BLaER1 (cell line): ENCODE measurements around the gene ARHGAP27.

Experiments
- H3K27ac ChIP-seq: shearing (Covaris generic); formaldehyde crosslinking; 2 replicates; pipeline ENCODE4 v1.8.1; 2022
- H3K27me3 ChIP-seq: shearing (Covaris generic); formaldehyde crosslinking; 2 replicates; pipeline ENCODE4 v1.8.1; 2022
- H3K36me3 ChIP-seq: shearing (Covaris generic); formaldehyde crosslinking; 2 replicates; pipeline ENCODE4 v1.8.1; 2022
- H3K4me1 ChIP-seq: shearing (Covaris generic); formaldehyde crosslinking; 2 replicates; pipeline ENCODE4 v1.8.1; 2022
- H3K4me2 ChIP-seq: shearing (Covaris generic); formaldehyde crosslinking; 2 replicates; pipeline ENCODE4 v1.8.1; 2022
- H3K4me3 ChIP-seq: shearing (Covaris generic); formaldehyde crosslinking; 2 replicates; pipeline ENCODE4 v1.8.1; 2022
- H3K9ac ChIP-seq: shearing (Covaris generic); formaldehyde crosslinking; 2 replicates; pipeline ENCODE4 v1.8.1; 2022
- H3K9me3 ChIP-seq: shearing (Covaris generic); formaldehyde crosslinking; 2 replicates; pipeline ENCODE4 v1.8.1; 2022
- H4K20me1 ChIP-seq: shearing (Covaris generic); formaldehyde crosslinking; 2 replicates; pipeline ENCODE4 v1.8.1; 2022
- Cebpa-rat ChIP-seq: shearing (Covaris generic); IDR thresholded peaks from 2 replicates; pipeline ENCODE4 v1.8.1; 2022

Gene ARHGAP27

GRCh38 chr17:45370949-45371413 lies 61.7 kb downstream of the ARHGAP27 start:
- peak overlapping the region; percentile 31 for H3K4me2 ChIP-seq
- no peak overlapping the region for H3K27ac ChIP-seq
- peaks cover 39% of the 10 kb centered on the region for H3K27me3 ChIP-seq
- no peaks in the 10 kb centered on the region for H3K36me3 ChIP-seq
- no peaks in the 10 kb centered on the region for H3K9me3 ChIP-seq
- H3K4me1 ChIP-seq, result peaks cover 43% of the 10 kb centered on the region
- no peak overlapping the region for H3K9ac ChIP-seq
- no peak for TF ChIP-seq Cebpa-rat
- H3K4me3 ChIP-seq, result no peak overlapping the region
- H4K20me1 ChIP-seq, result no peaks in the 10 kb centered on the region

DNA sequence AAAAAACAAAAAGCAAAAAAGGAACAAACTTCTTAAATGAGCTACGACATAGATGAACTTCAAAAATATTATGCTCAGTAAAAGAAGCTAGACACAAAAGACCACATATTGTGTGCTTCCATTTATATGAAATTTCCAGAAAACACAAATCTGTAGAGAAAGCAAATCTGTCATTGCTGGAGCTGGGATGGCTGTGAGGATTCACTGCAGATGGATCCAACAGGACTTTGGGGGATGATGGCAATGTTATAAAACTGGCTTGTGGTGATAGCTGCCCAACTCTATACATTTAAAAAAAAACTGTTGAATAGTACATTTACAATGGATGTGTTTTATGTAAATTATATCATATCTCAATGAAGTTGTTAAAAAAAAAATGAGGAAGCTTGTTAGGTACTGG lies 63.2 kb downstream of the ARHGAP27 start:
- no peak overlapping the region for H3K9ac ChIP-seq

DNA sequence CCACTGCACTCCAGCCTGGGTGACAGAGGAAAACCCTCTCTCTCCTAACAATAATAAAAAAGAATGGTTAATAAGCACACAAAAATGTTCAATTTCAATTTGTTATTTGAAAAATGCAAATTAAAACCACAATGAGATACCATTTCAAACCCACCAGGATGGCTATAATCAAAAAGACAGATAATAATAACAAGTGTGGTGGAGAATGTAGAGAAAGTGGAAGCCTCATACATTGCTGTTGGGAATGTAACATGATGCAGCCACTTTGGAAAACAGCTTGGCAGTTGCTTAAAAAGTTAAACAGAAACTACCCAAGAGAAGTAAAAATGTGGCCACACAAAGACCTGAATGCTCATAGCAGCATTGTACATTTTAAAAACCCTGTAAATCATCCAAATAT lies 64.0 kb downstream of the ARHGAP27 start:
- TF ChIP-seq Cebpa-rat, result no peak
- Histone ChIP-seq H3K4me1 (peaks cover 55% of the 10 kb centered on the region), H3K4me2 (no peak overlapping the region), H3K9me3 (no peaks in the 10 kb centered on the region; the same call in 1 of the 2 replicates), H3K36me3 (no peaks in the 10 kb centered on the region), H3K27ac (no peak overlapping the region), H4K20me1 (no peaks in the 10 kb centered on the region), H3K4me3 (no peak overlapping the region), H3K27me3 (peaks cover 34% of the 10 kb centered on the region), H3K9ac (no peak overlapping the region)

More for the DNA sequence above, 63.2 kb downstream of the ARHGAP27 start:
- Histone ChIP-seq H3K9me3 (no peaks in the 10 kb centered on the region), H3K27me3 (peaks cover 39% of the 10 kb centered on the region), H3K4me2 (no peak overlapping the region), H4K20me1 (no peaks in the 10 kb centered on the region), H3K36me3 (no peaks in the 10 kb centered on the region), H3K4me3 (no peak overlapping the region), H3K4me1 (peaks cover 54% of the 10 kb centered on the region), H3K27ac (no peak overlapping the region)
- no peak for TF ChIP-seq Cebpa-rat

DNA sequence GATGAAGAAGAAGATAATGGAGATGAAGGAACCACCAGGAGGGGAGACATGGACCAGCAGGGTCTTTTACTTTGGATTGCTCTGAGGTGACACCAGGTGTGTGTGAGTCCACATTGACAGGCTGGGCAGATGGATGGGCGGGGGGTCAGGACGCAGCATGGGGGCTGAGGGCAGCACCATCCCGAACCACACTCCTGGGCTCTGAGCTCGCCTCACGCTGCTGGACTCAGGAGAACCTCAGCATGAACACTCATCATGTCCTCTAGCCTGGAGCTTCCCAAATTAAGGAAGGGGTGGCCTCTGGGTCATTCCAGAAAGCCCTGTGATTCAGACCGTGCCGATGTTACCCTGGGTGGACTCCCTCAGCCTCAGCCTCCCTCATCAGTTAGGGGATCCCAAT lies 65.5 kb downstream of the ARHGAP27 start:
- peaks cover 46% of the 10 kb centered on the region for H3K4me1 ChIP-seq
- no peaks in the 10 kb centered on the region for H3K36me3 ChIP-seq
- H4K20me1 ChIP-seq, result no peaks in the 10 kb centered on the region
- no peak overlapping the region for H3K9ac ChIP-seq
- peaks cover 14% of the 10 kb centered on the region for H3K9me3 ChIP-seq
- H3K4me2 ChIP-seq, result no peak overlapping the region
- H3K27me3 ChIP-seq, result peaks cover 22% of the 10 kb centered on the region
- H3K4me3 ChIP-seq, result no peak overlapping the region
- no peak for TF ChIP-seq Cebpa-rat
- H3K27ac ChIP-seq, result no peak overlapping the region

- H3K4me2 ChIP-seq, result peak overlapping the region; percentile 25
- peaks cover 18% of the 10 kb centered on the region for H3K9me3 ChIP-seq
- no peak for TF ChIP-seq Cebpa-rat
- no peak overlapping the region for H3K9ac ChIP-seq
- H3K27me3 ChIP-seq, result peaks cover 17% of the 10 kb centered on the region
- H4K20me1 ChIP-seq, result no peaks in the 10 kb centered on the region
- no peak overlapping the region for H3K4me3 ChIP-seq
- H3K36me3 ChIP-seq, result no peaks in the 10 kb centered on the region
- no peak overlapping the region for H3K27ac ChIP-seq
- H3K4me1 ChIP-seq, result peaks cover 45% of the 10 kb centered on the region
Observed at GRCh38 chr17:45366691-45367090, 66.0 kb downstream of the ARHGAP27 start.

GRCh38 chr17:45366049-45366448 lies 66.6 kb downstream of the ARHGAP27 start:
- H3K27ac ChIP-seq, result no peak overlapping the region
- H3K27me3 ChIP-seq, result peaks cover 11% of the 10 kb centered on the region
- peaks cover 41% of the 10 kb centered on the region for H3K4me1 ChIP-seq
- no peaks in the 10 kb centered on the region for H4K20me1 ChIP-seq
- peaks cover 18% of the 10 kb centered on the region for H3K9me3 ChIP-seq
- no peak overlapping the region for H3K9ac ChIP-seq
- peak overlapping the region; percentile 25 for H3K4me2 ChIP-seq
- no peaks in the 10 kb centered on the region for H3K36me3 ChIP-seq
- TF ChIP-seq Cebpa-rat, result no peak
- H3K4me3 ChIP-seq, result no peak overlapping the region

DNA sequence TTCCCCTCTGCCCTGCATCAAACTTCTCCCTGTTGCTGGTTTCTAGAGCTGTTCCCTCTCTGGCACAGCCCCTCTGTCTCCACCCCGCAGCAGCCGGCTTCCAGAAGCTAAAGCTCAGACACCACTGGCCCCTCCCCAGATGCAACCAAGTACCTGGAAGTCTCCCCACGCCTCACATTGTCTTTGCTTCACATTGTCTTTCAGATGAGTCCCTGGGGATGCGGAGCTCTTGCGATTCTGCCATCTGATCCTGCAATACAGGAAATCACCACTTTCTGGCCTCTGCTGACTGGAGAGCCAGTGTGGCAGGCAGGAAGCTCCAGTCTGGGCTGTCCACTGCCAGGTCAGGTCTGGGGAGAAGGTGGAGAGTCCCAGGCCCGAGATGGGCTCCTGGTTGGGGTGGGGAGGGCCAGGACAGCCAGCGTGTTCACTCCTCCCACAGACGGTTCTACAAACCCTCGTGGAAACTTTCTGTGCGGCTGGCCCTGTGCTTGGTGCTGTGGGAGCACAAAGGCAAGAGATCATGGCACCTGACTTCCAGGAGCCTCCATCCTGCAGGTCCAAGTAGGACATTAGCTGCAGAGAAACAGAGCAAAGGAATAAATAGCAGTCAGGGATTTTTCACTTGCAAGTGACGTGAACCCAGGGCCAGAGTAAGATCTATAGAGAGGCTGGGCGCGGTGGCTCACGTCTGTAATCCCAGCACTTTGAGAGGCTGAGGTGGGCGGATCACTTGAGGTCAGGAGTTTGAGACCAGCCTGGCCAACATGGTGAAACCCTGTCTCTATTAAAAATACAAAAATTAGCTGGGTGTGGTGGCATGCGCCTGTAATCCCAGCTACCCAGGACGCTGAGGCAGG lies 67.9 kb downstream of the ARHGAP27 start:
- H3K4me2 ChIP-seq, result peak overlapping the region; percentile 70

GRCh38 chr17:45363498-45363897 lies 69.2 kb downstream of the ARHGAP27 start:
- H3K9me3 ChIP-seq, result peaks cover 18% of the 10 kb centered on the region
- no peak overlapping the region for H3K27ac ChIP-seq
- no peaks in the 10 kb centered on the region for H3K27me3 ChIP-seq

More for the DNA sequence above, 67.9 kb downstream of the ARHGAP27 start:
- Histone ChIP-seq H3K27me3 (0 out of 2 replicates have a peak, but pooled peaks cover 2% of the 10 kb centered on the region), H3K9me3 (peaks cover 18% of the 10 kb centered on the region), H3K4me3 (no peak overlapping the region), H3K4me1 (peaks cover 35% of the 10 kb centered on the region), H3K9ac (no peak overlapping the region), H3K27ac (peak overlapping the region; percentile 18; the same call in 1 of the 2 replicates), H4K20me1 (no peaks in the 10 kb centered on the region), H3K36me3 (no peaks in the 10 kb centered on the region)
- TF ChIP-seq Cebpa-rat, result no peak

GRCh38 chr17:45361976-45362375 lies 70.7 kb downstream of the ARHGAP27 start:
- Histone ChIP-seq H3K4me3 (no peak overlapping the region), H3K27me3 (no peaks in the 10 kb centered on the region), H3K9ac (no peak overlapping the region), H3K36me3 (no peaks in the 10 kb centered on the region), H3K4me2 (no peak overlapping the region), H3K9me3 (peaks cover 18% of the 10 kb centered on the region), H3K27ac (no peak overlapping the region), H4K20me1 (no peaks in the 10 kb centered on the region), H3K4me1 (peaks cover 31% of the 10 kb centered on the region)
- no peak for TF ChIP-seq Cebpa-rat

More at GRCh38 chr17:45363498-45363897, 69.2 kb downstream of the ARHGAP27 start:
- Histone ChIP-seq H3K4me2 (no peak overlapping the region), H3K36me3 (no peaks in the 10 kb centered on the region), H3K4me3 (no peak overlapping the region), H3K9ac (no peak overlapping the region), H3K4me1 (peaks cover 35% of the 10 kb centered on the region), H4K20me1 (no peaks in the 10 kb centered on the region)
- TF ChIP-seq Cebpa-rat, result no peak

GRCh38 chr17:45361451-45361850 lies 71.2 kb downstream of the ARHGAP27 start:
- no peak overlapping the region for H3K9ac ChIP-seq
- no peaks in the 10 kb centered on the region for H3K27me3 ChIP-seq
- no peaks in the 10 kb centered on the region for H3K36me3 ChIP-seq
- H3K9me3 ChIP-seq, result peaks cover 18% of the 10 kb centered on the region
- TF ChIP-seq Cebpa-rat, result no peak
- peaks cover 26% of the 10 kb centered on the region for H3K4me1 ChIP-seq
- H3K27ac ChIP-seq, result no peak overlapping the region
- no peak overlapping the region for H3K4me2 ChIP-seq
- no peaks in the 10 kb centered on the region for H4K20me1 ChIP-seq
- no peak overlapping the region for H3K4me3 ChIP-seq
